NCI-H146 treated with DMSO at 0.1 percent for 48 hours (cell line): ENCODE measurements around the gene SVEP1.
A peak's percentile ranks its signal among the peaks of the same experiment; 100 is the strongest.
"Not testable (repeated sequence)": the region's sequence is repeated elsewhere in the genome, so short reads cannot be mapped to it uniquely, and the experiment has no call there.

Experiments used
- DNase-seq: peaks from one replicate; lab custom pipeline; 2025; ENCODE audit not compliant: unreplicated experiment; lab: John Stamatoyannopoulos, UW

Gene SVEP1

GRCh38 chr9:110579034-110579861 is at the start of gene SVEP1:
Gene SVEP1, minus strand, starts transcription at chr9:110579741. Its CDS starts 198 bp downstream, at chr9:110579543.
- DNase-seq = no peak

- DNase-seq = no peak
Measured at GRCh38 chr9:110626101-110626829, 46.7 kb upstream of the SVEP1 start.

- DNase-seq = peak; percentile 0
Measured at GRCh38 chr9:110623462-110624025, 44.0 kb upstream of the SVEP1 start.

- DNase-seq = no peak
Measured at GRCh38 chr9:110622368-110622767, 42.8 kb upstream of the SVEP1 start.

GRCh38 chr9:110620726-110621125 is 41.2 kb upstream of the SVEP1 start:
- DNase-seq = no peak

- DNase-seq = no peak
Measured at GRCh38 chr9:110619831-110620230, 40.3 kb upstream of the SVEP1 start.

GRCh38 chr9:110615498-110615897 is 36.0 kb upstream of the SVEP1 start:
- no peak for DNase-seq

- not testable (repeated sequence) for DNase-seq
Measured at GRCh38 chr9:110614576-110614975, 35.0 kb upstream of the SVEP1 start.

GRCh38 chr9:110606179-110606790 is 26.7 kb upstream of the SVEP1 start:
- no peak for DNase-seq

- DNase-seq = no peak
Measured at GRCh38 chr9:110605565-110605964, 26.0 kb upstream of the SVEP1 start.

- no peak for DNase-seq
Measured at GRCh38 chr9:110604171-110604601, 24.6 kb upstream of the SVEP1 start.

- no peak for DNase-seq
Measured at GRCh38 chr9:110602281-110602680, 22.7 kb upstream of the SVEP1 start.

GRCh38 chr9:110601098-110601497 is 21.6 kb upstream of the SVEP1 start:
- DNase-seq = no peak

GRCh38 chr9:110599468-110599867 is 19.9 kb upstream of the SVEP1 start:
- DNase-seq = no peak

- no peak for DNase-seq
Measured at GRCh38 chr9:110592044-110592830, 12.7 kb upstream of the SVEP1 start.

GRCh38 chr9:110591526-110591925 is 12.0 kb upstream of the SVEP1 start:
- DNase-seq = no peak

GRCh38 chr9:110590816-110591215 is 11.3 kb upstream of the SVEP1 start:
- DNase-seq = no peak

GRCh38 chr9:110588296-110588695 is 8.8 kb upstream of the SVEP1 start:
- DNase-seq = no peak

GRCh38 chr9:110583237-110583636 is 3.7 kb upstream of the SVEP1 start:
- no peak for DNase-seq

GRCh38 chr9:110582156-110582555 is 2.6 kb upstream of the SVEP1 start:
- DNase-seq = no peak

- no peak for DNase-seq
Measured at GRCh38 chr9:110580850-110581249, 1.3 kb upstream of the SVEP1 start.
